Liver (tissue), 3 donors: ENCODE measurements around the gene FGD4.

Experiments
- EGR1 ChIP-seq, 2 donors: IDR thresholded peaks; 2 replicates each; pipeline ENCODE4 v1.6.1; 2016 to 2018; ENCODE audit warnings: antibody characterized with exemption in 2 of 2, low read depth in 2 of 2
- JUND ChIP-seq, 2 donors: IDR thresholded peaks; 2 replicates each; pipeline ENCODE4 v1.6.1; 2016; ENCODE audit warnings: antibody characterized with exemption in 2 of 2
- RAD21 ChIP-seq, 2 donors: IDR thresholded peaks; 2 replicates each; pipeline ENCODE4 v1.6.1; 2016; ENCODE audit warnings: antibody characterized with exemption in 2 of 2, mild to moderate bottlenecking in 2 of 2
- REST ChIP-seq: IDR thresholded peaks from 2 replicates; pipeline ENCODE4 v1.6.1; 2016; ENCODE audit warnings: antibody characterized with exemption, mild to moderate bottlenecking
- SP1 ChIP-seq: IDR thresholded peaks from 2 replicates; pipeline ENCODE4 v1.6.1; 2018; ENCODE audit warnings: antibody characterized with exemption, mild to moderate bottlenecking
- TAF1 ChIP-seq: conservative IDR thresholded peaks from 2 replicates; pipeline ENCODE4 v1.6.1; 2016; ENCODE audit warnings: antibody characterized with exemption, mild to moderate bottlenecking
- TF ChIP-seq, protein P1 (sequence below): fragments of 150-350 bp; IDR thresholded peaks from 2 replicates; pipeline ENCODE4 v1.5.1; 2017; ENCODE audit warnings: improper control_type of control experiment, low read depth, low read length; ENCODE audit not compliant: missing input control
- TF ChIP-seq, protein P2 (sequence below): IDR thresholded peaks from 2 replicates; pipeline ENCODE4 v1.6.1; 2016; ENCODE audit warnings: antibody characterized with exemption
- donor health status: healthy.
- donor health status: healthy.

GRCh38 chr12:32669584-32669983, 270.2 kb downstream of the FGD4 start:
- TF ChIP-seq, protein P1, sequence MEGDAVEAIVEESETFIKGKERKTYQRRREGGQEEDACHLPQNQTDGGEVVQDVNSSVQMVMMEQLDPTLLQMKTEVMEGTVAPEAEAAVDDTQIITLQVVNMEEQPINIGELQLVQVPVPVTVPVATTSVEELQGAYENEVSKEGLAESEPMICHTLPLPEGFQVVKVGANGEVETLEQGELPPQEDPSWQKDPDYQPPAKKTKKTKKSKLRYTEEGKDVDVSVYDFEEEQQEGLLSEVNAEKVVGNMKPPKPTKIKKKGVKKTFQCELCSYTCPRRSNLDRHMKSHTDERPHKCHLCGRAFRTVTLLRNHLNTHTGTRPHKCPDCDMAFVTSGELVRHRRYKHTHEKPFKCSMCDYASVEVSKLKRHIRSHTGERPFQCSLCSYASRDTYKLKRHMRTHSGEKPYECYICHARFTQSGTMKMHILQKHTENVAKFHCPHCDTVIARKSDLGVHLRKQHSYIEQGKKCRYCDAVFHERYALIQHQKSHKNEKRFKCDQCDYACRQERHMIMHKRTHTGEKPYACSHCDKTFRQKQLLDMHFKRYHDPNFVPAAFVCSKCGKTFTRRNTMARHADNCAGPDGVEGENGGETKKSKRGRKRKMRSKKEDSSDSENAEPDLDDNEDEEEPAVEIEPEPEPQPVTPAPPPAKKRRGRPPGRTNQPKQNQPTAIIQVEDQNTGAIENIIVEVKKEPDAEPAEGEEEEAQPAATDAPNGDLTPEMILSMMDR = no peak
- no peak for TF ChIP-seq SP1
- TF ChIP-seq RAD21 (IDR thresholded peaks at IDR 0.05) = no peak
- no peak for TF ChIP-seq EGR1 (IDR thresholded peaks at IDR 0.05; ENCODE audit: low read depth in 2 of 2)
- TF ChIP-seq REST = no peak
- TF ChIP-seq, protein P2, sequence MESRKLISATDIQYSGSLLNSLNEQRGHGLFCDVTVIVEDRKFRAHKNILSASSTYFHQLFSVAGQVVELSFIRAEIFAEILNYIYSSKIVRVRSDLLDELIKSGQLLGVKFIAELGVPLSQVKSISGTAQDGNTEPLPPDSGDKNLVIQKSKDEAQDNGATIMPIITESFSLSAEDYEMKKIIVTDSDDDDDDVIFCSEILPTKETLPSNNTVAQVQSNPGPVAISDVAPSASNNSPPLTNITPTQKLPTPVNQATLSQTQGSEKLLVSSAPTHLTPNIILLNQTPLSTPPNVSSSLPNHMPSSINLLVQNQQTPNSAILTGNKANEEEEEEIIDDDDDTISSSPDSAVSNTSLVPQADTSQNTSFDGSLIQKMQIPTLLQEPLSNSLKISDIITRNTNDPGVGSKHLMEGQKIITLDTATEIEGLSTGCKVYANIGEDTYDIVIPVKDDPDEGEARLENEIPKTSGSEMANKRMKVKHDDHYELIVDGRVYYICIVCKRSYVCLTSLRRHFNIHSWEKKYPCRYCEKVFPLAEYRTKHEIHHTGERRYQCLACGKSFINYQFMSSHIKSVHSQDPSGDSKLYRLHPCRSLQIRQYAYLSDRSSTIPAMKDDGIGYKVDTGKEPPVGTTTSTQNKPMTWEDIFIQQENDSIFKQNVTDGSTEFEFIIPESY = no peak
- no peak for TF ChIP-seq TAF1
- no peak for TF ChIP-seq JUND (IDR thresholded peaks at IDR 0.05)
